Measurements from ENCODE around the gene TRMT1.

TRMT1 gene

GRCh38 chr19:13164343-13165161 lies 48.0 kb upstream of the TRMT1 start:
- peak overlapping the region; percentile 63 for H3K27ac ChIP-seq (ENCODE audit: low read depth, low read length, poor library complexity, severe bottlenecking)
- H3K9me3 ChIP-seq (ENCODE audit: low read length), result no peaks in the 10 kb centered on the region
- H3K27me3 ChIP-seq (ENCODE audit: insufficient read depth, low read length), result no peaks in the 10 kb centered on the region
- no peaks in the 10 kb centered on the region for H3F3A ChIP-seq (ENCODE audit: insufficient read depth, low read length)
- peaks cover 45% of the 10 kb centered on the region for H3K4me1 ChIP-seq (ENCODE audit: insufficient read depth, low read length, severe bottlenecking)
- 0 out of 2 replicates have a peak overlapping the region, but pooled peaks have one; percentile 15 for H3K9ac ChIP-seq (ENCODE audit: low read length)
- no peaks in the 10 kb centered on the region for H4K20me1 ChIP-seq (ENCODE audit: insufficient read depth, low read length)
- peak overlapping the region; percentile 29 for H3K4me3 ChIP-seq (ENCODE audit: low read depth, low read length, poor library complexity, severe bottlenecking)
- no peak overlapping the region for H2AFZ ChIP-seq (ENCODE audit: low read length)
- H3K79me2 ChIP-seq (ENCODE audit: insufficient read depth, low read length), result no peaks in the 10 kb centered on the region
- peak overlapping the region; percentile 55 for H3K4me2 ChIP-seq (ENCODE audit: low read length)
- TF ChIP-seq EZH2 (IDR thresholded peaks at IDR 0.05; ENCODE audit: borderline replicate concordance, low read length), result no peak
- TF ChIP-seq, protein P1, sequence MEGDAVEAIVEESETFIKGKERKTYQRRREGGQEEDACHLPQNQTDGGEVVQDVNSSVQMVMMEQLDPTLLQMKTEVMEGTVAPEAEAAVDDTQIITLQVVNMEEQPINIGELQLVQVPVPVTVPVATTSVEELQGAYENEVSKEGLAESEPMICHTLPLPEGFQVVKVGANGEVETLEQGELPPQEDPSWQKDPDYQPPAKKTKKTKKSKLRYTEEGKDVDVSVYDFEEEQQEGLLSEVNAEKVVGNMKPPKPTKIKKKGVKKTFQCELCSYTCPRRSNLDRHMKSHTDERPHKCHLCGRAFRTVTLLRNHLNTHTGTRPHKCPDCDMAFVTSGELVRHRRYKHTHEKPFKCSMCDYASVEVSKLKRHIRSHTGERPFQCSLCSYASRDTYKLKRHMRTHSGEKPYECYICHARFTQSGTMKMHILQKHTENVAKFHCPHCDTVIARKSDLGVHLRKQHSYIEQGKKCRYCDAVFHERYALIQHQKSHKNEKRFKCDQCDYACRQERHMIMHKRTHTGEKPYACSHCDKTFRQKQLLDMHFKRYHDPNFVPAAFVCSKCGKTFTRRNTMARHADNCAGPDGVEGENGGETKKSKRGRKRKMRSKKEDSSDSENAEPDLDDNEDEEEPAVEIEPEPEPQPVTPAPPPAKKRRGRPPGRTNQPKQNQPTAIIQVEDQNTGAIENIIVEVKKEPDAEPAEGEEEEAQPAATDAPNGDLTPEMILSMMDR (IDR thresholded peaks at IDR 0.05; ENCODE audit: low read length), result no peak
- H3K36me3 ChIP-seq (ENCODE audit: insufficient read depth, low read length), result no peaks in the 10 kb centered on the region
- H3K9me2 ChIP-seq (ENCODE audit: low read depth, low read length), result no peaks in the 10 kb centered on the region

GRCh38 chr19:13163609-13164342 lies 47.2 kb upstream of the TRMT1 start:
- peaks cover 45% of the 10 kb centered on the region for H3K4me1 ChIP-seq (ENCODE audit: insufficient read depth, low read length, severe bottlenecking)
- H3F3A ChIP-seq (ENCODE audit: insufficient read depth, low read length), result no peaks in the 10 kb centered on the region

DNA sequence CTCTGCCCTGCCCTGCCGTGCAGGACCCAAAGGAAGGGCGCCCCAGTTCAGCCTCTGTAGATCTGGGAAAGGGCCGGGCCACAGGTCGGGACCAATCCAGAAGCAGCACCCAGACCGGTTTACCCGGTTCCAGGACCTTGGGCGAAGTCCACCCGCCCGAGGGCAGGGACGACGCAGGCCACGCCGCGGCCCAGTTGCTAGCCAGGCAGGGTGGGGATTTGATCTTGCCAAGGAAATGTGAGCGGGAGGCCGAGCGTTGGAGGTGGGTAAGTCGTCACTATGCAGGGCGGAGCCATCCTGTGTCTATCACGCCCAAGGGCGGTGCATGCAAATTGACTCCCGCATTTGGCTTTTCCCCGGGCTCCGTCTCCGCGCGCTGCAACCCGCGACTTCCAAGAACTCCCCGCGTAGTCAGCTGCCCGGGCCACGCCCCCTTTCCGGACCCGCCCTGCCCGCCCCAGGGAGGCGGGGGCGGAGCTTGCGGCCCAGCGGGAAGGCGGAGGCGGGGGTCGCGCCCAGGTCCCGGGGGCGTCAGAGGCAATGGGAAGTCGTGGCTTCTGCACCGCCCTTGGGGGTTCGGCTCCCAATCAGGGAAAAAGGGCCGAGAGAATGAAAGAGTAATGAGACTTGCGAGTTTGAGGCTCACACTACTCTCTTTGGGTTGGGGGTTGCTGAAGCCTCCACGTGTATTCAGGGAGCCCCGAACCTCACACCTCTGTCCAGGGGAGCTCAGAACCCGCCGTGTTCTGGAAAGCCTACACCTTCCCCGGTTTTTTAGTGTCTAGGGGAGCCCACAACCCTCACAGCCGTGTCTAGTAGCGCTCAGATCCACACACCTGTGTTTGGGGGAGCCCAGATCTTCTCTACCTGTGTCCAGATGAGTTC lies 46.4 kb upstream of the TRMT1 start:
- no peak for TF ChIP-seq EZH2 (IDR thresholded peaks at IDR 0.05; ENCODE audit: borderline replicate concordance, low read length)
- TF ChIP-seq, protein P1 (IDR thresholded peaks at IDR 0.05; ENCODE audit: low read length), result no peak
- Histone ChIP-seq H2AFZ (ENCODE audit: low read length) (no peak overlapping the region), H3K27me3 (ENCODE audit: insufficient read depth, low read length) (no peaks in the 10 kb centered on the region)

More at GRCh38 chr19:13163609-13164342, 47.2 kb upstream of the TRMT1 start:
- Histone ChIP-seq H3K9me3 (ENCODE audit: low read length) (no peaks in the 10 kb centered on the region), H3K79me2 (ENCODE audit: insufficient read depth, low read length) (no peaks in the 10 kb centered on the region), H3K27me3 (ENCODE audit: insufficient read depth, low read length) (no peaks in the 10 kb centered on the region), H3K9ac (ENCODE audit: low read length) (no peak overlapping the region), H3K4me2 (ENCODE audit: low read length) (peak overlapping the region; percentile 87), H4K20me1 (ENCODE audit: insufficient read depth, low read length) (no peaks in the 10 kb centered on the region), H3K4me3 (ENCODE audit: low read depth, low read length, poor library complexity, severe bottlenecking) (peak overlapping the region; percentile 61), H3K36me3 (ENCODE audit: insufficient read depth, low read length) (no peaks in the 10 kb centered on the region), H3K27ac (ENCODE audit: low read depth, low read length, poor library complexity, severe bottlenecking) (peak overlapping the region; percentile 63), H2AFZ (ENCODE audit: low read length) (no peak overlapping the region), H3K9me2 (ENCODE audit: low read depth, low read length) (no peaks in the 10 kb centered on the region)
- TF ChIP-seq EZH2 (IDR thresholded peaks at IDR 0.05; ENCODE audit: borderline replicate concordance, low read length), result no peak
- TF ChIP-seq, protein P1 (IDR thresholded peaks at IDR 0.05; ENCODE audit: low read length), result no peak

More for the DNA sequence above, 46.4 kb upstream of the TRMT1 start:
- H4K20me1 ChIP-seq (ENCODE audit: insufficient read depth, low read length), result no peaks in the 10 kb centered on the region
- H3F3A ChIP-seq (ENCODE audit: insufficient read depth, low read length), result no peaks in the 10 kb centered on the region
- no peaks in the 10 kb centered on the region for H3K9me3 ChIP-seq (ENCODE audit: low read length)
- H3K4me2 ChIP-seq (ENCODE audit: low read length), result peak overlapping the region; percentile 87
- H3K79me2 ChIP-seq (ENCODE audit: insufficient read depth, low read length), result no peaks in the 10 kb centered on the region
- no peaks in the 10 kb centered on the region for H3K9me2 ChIP-seq (ENCODE audit: low read depth, low read length)
- H3K27ac ChIP-seq (ENCODE audit: low read depth, low read length, poor library complexity, severe bottlenecking), result peak overlapping the region; percentile 63
- H3K4me1 ChIP-seq (ENCODE audit: insufficient read depth, low read length, severe bottlenecking), result peaks cover 43% of the 10 kb centered on the region
- peak overlapping the region; percentile 62 for H3K9ac ChIP-seq (ENCODE audit: low read length)
- H3K36me3 ChIP-seq (ENCODE audit: insufficient read depth, low read length), result no peaks in the 10 kb centered on the region
- H3K4me3 ChIP-seq (ENCODE audit: low read depth, low read length, poor library complexity, severe bottlenecking), result peak overlapping the region; percentile 61
